Adrenal gland (tissue), 12 donors: ENCODE data around the gene LRRC61. TPM values are rescaled to one million over a fixed set of nuclear protein-coding genes. Genes with fewer than 3 reads are reported as not detected.

ENCODE experiments used
- DNase-seq, 7 donors: peaks; one replicate each; pipeline ENCODE4 v3.0.0-alpha.2; 2019 to 2020
- H3K27ac ChIP-seq, 5 donors: fragments of 200-600 bp; sonication (generic) in 4 of 5; 1 replicate in 3 of 5; 2 replicates in 2 of 5; pipeline versions ENCODE4 v1.5.1 to v1.8.0; 2016 to 2020; ENCODE audit warnings: mild to moderate bottlenecking in 1 of 5
- H3K27me3 ChIP-seq: fragments of 200-600 bp; 2 replicates; pipeline ENCODE4 v1.8.0; 2021
- H3K36me3 ChIP-seq, 2 donors: fragments of 200-600 bp; replicated peaks in 1 of 2; 1 replicate in 1 of 2; 2 replicates in 1 of 2; pipeline versions ENCODE4 v1.5.1 to v1.8.0; 2018 to 2022
- H3K4me1 ChIP-seq, 2 donors: fragments of 200-600 bp; replicated peaks in 1 of 2; 1 replicate in 1 of 2; 2 replicates in 1 of 2; pipeline versions ENCODE4 v1.5.1 to v1.8.0; 2018 to 2021
- H3K4me3 ChIP-seq, 4 donors: fragments of 200-600 bp; sonication (generic) in 3 of 4; one replicate each; pipeline ENCODE4 v1.5.1; 2016 to 2018
- H3K9me3 ChIP-seq, 3 donors: fragments of 200-600 bp; sonication (generic) in 1 of 3; replicated peaks in 1 of 3; 1 replicate in 2 of 3; 2 replicates in 1 of 3; pipeline versions ENCODE4 v1.5.1 to v1.8.0; 2016 to 2021
- POLR2A ChIP-seq, 2 donors: fragments of 450-650 bp; IDR thresholded peaks; one replicate each; pipeline ENCODE4 v1.6.1; 2017; ENCODE audit warnings: antibody characterized with exemption in 2 of 2, mild to moderate bottlenecking in 2 of 2, moderate library complexity in 1 of 2
- WGBS, 4 donors: extraction: QIAGEN DNeasy Blood & Tissue Kit in 2 of 4; methylation state at CpG; one replicate each; pipeline versions ENCODE4 v1.1.5 to v1.1.7; 2013 to 2017; 5-methylcytosine and 5-hydroxymethylcytosine counted together
- intact Hi-C, 2 donors: fragments of 100-400 bp; cut with DNase I; formaldehyde crosslinking; loops; one replicate each; pipeline versions ENCODE4 v1.14.1 to v1.15.0; 2022 to 2023
- polyA plus RNA-seq, 3 donors: library from polyadenylated mRNA; stranded (reverse); fragments of 200-250 nt in 2 of 3; fragments of 350-450 nt in 1 of 3; fragmentation: Illumina TruSeq in 1 of 3; extraction: RNeasy Lipid Tissue Mini Kit (QIAGEN cat#74804) in 1 of 3; gene quantifications; one replicate each; pipeline ENCODE4 v1.2.3, GENCODE V29; 2013 to 2014
- total RNA-seq, 9 donors: library from RNA; depleted of rRNA in 4 of 9; stranded (reverse); fragments of >200 nt in 4 of 9; fragments of 120-200 nt in 1 of 9; fragmentation: NEBNext Ultra II Directional in 1 of 9; extraction: Animal tissue kit (Norgen Biotek cat#: 25700) in 1 of 9; gene quantifications; one replicate each; pipeline versions ENCODE4 v1.1.0 to v1.2.4, GENCODE V29; 2013 to 2023
- TF ChIP-seq, protein P1 (sequence below), 6 experiments: fragments of 450-650 bp in 4 of 6; fragments of 200-600 bp in 2 of 6; sonication (generic) in 1 of 6; IDR thresholded peaks; 1 replicate in 5 of 6; 2 replicates in 1 of 6; pipeline versions ENCODE4 v1.5.1 to v1.8.0; 2016 to 2021; ENCODE audit warnings: antibody characterized with exemption in 6 of 6, mild to moderate bottlenecking in 2 of 6, moderate library complexity in 1 of 6
- donor health status: healthy with polysubstance abuse.
- donor health status: Bipolar disorder and iron deficiency.
- donor health status: DM: yes; HTN: yes; CAD: no.
- donor health status: DM: no; HTN: no; CAD: no.
- donor health status: DM: no; HTN: no; CAD: no.
- donor health status: DM: yes; HTN: yes; CAD: no.

Gene LRRC61
- total and polyA plus RNA-seq, 12 donors, result 8.6 to 1,435 (median 176) TPM

- WGBS, 4 donors, result 61 to 67% (median 65%) methylated on average over 6 of the region's 6 CpGs
- peak overlapping the region in 2 of 5 donors; percentile 13 for H3K27ac ChIP-seq
- TF ChIP-seq, protein P1, sequence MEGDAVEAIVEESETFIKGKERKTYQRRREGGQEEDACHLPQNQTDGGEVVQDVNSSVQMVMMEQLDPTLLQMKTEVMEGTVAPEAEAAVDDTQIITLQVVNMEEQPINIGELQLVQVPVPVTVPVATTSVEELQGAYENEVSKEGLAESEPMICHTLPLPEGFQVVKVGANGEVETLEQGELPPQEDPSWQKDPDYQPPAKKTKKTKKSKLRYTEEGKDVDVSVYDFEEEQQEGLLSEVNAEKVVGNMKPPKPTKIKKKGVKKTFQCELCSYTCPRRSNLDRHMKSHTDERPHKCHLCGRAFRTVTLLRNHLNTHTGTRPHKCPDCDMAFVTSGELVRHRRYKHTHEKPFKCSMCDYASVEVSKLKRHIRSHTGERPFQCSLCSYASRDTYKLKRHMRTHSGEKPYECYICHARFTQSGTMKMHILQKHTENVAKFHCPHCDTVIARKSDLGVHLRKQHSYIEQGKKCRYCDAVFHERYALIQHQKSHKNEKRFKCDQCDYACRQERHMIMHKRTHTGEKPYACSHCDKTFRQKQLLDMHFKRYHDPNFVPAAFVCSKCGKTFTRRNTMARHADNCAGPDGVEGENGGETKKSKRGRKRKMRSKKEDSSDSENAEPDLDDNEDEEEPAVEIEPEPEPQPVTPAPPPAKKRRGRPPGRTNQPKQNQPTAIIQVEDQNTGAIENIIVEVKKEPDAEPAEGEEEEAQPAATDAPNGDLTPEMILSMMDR (IDR thresholded peaks at IDR 0.05), result no peak
- no peak for TF ChIP-seq POLR2A (IDR thresholded peaks at IDR 0.05)
These were observed 53.4 kb downstream of the LRRC61 start for GRCh38 chr7:150376560-150376959.

DNA sequence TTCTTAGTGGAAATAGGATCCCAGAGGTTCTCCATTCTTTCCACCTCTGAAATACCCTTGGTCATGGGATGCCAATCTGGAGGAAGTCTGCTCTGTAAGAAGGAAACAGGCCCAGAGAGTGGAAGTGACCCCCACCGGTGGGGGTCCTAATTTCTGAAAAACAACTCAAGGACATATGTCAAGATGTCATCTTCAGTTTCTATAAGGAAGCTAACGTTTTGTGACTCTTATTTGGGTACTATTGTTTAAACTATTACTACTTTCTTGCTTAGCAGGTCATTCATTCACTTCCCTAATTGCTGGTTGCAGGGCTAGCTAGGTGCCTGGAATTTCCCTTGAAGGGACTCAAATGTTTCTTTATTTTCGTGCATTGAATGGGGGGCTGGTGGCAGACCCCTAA lies 54.0 kb downstream of the LRRC61 start:
- H3K4me1 ChIP-seq, result peaks cover 4 to 38% of the 10 kb centered on the region in 2 donors
- H3K27me3 ChIP-seq, result no peaks in the 10 kb centered on the region
- H3K36me3 ChIP-seq, result peaks cover 0 to 25% of the 10 kb centered on the region in 2 donors
- peak in 1 of 7 donors; percentile 48 for DNase-seq
- TF ChIP-seq POLR2A (IDR thresholded peaks at IDR 0.05), result no peak
- TF ChIP-seq, protein P1 (IDR thresholded peaks at IDR 0.05), result no peak
- intact Hi-C loops, result no loop called here
- no peaks in the 10 kb centered on the region for H3K9me3 ChIP-seq
- H3K27ac ChIP-seq, result peak overlapping the region in 2 of 5 donors; percentile 13 to 91
- 35 to 45% (median 36%) methylated on average over 3 of the region's 3 CpGs for WGBS, 4 donors
- H3K4me3 ChIP-seq, result no peak overlapping the region

More at GRCh38 chr7:150376560-150376959, 53.4 kb downstream of the LRRC61 start:
- H3K4me3 ChIP-seq, result no peak overlapping the region
- peaks cover 4 to 38% of the 10 kb centered on the region in 2 donors for H3K4me1 ChIP-seq
- H3K9me3 ChIP-seq, result no peaks in the 10 kb centered on the region
- H3K36me3 ChIP-seq, result peaks cover 0 to 31% of the 10 kb centered on the region in 2 donors
- H3K27me3 ChIP-seq, result no peaks in the 10 kb centered on the region
- intact Hi-C loops, result no loop called here
- no peak for DNase-seq

GRCh38 chr7:150377635-150378034 lies 54.5 kb downstream of the LRRC61 start:
- Histone ChIP-seq H3K27me3 (no peaks in the 10 kb centered on the region), H3K9me3 (no peaks in the 10 kb centered on the region), H3K4me3 (no peak overlapping the region), H3K36me3 (peaks cover 0 to 20% of the 10 kb centered on the region in 2 donors), H3K4me1 (peaks cover 4 to 43% of the 10 kb centered on the region in 2 donors), H3K27ac (peak overlapping the region in 3 of 5 donors; percentile 71 to 94 (median 91))
- intact Hi-C loops, result no loop called here
- no peak for TF ChIP-seq POLR2A (IDR thresholded peaks at IDR 0.05)
- TF ChIP-seq, protein P1 (IDR thresholded peaks at IDR 0.05), result no peak
- DNase-seq, result peak in 1 of 7 donors; percentile 41
- 66 to 78% (median 72%) methylated on average over 4 of the region's 4 CpGs for WGBS, 4 donors

GRCh38 chr7:150378115-150378852 lies 55.1 kb downstream of the LRRC61 start:
- DNase-seq, result peak in 6 of 7 donors; percentile 49 to 85 (median 58)
- TF ChIP-seq, protein P1 (IDR thresholded peaks at IDR 0.05), result no peak
- TF ChIP-seq POLR2A (IDR thresholded peaks at IDR 0.05), result no peak
- no peaks in the 10 kb centered on the region for H3K27me3 ChIP-seq
- peaks cover 0 to 14% of the 10 kb centered on the region in 2 donors for H3K36me3 ChIP-seq
- H3K27ac ChIP-seq, result peak overlapping the region; percentile 71 to 94 (median 88)
- intact Hi-C loops, result no loop called here
- peak overlapping the region in 3 of 4 donors; percentile 82 to 97 (median 92) for H3K4me3 ChIP-seq
- WGBS, 4 donors, result 13 to 24% (median 16%) methylated on average over 28 to 32 of the region's 32 CpGs
- H3K4me1 ChIP-seq, result peaks cover 4 to 49% of the 10 kb centered on the region in 2 donors
- no peaks in the 10 kb centered on the region for H3K9me3 ChIP-seq
